OCI-LY1 (cell line): ENCODE results near the gene RPEL1.

ENCODE experiments used
- H2AFZ ChIP-seq: fragments of 200-600 bp; sonication (generic), shearing (Covaris generic); 2 replicates; pipeline ENCODE4 v1.6.0; 2014; ENCODE audit warnings: antibody characterized with exemption, mild to moderate bottlenecking, low read length
- H3F3A ChIP-seq: fragments of 200-600 bp; sonication (generic), shearing (Covaris generic); 2 replicates; pipeline ENCODE4 v1.6.0; 2014; ENCODE audit warnings: mild to moderate bottlenecking, antibody characterized with exemption, low read length, moderate library complexity; ENCODE audit not compliant: insufficient read depth
- H3K27ac ChIP-seq: fragments of 200-600 bp; sonication (generic); 2 replicates; pipeline ENCODE4 v1.5.1; 2014; ENCODE audit warnings: low read length, mixed run types, mild to moderate bottlenecking, low read depth; ENCODE audit not compliant: poor library complexity, severe bottlenecking
- H3K27me3 ChIP-seq: fragments of 200-600 bp; sonication (generic); 2 replicates; pipeline ENCODE4 v1.6.0; 2014; ENCODE audit warnings: antibody characterized with exemption, mild to moderate bottlenecking, low read length, moderate library complexity; ENCODE audit not compliant: insufficient read depth
- H3K36me3 ChIP-seq: fragments of 200-600 bp; sonication (generic); 2 replicates; pipeline ENCODE4 v1.6.1; 2014; ENCODE audit warnings: mild to moderate bottlenecking, antibody characterized with exemption, low read length, moderate library complexity, mixed read lengths; ENCODE audit not compliant: insufficient read depth
- H3K4me1 ChIP-seq: fragments of 200-600 bp; sonication (generic); 2 replicates; pipeline ENCODE4 v1.5.1; 2014; ENCODE audit warnings: mild to moderate bottlenecking, low read length, moderate library complexity; ENCODE audit not compliant: insufficient read depth, severe bottlenecking
- H3K4me2 ChIP-seq: fragments of 200-600 bp; sonication (generic), shearing (Covaris generic); 2 replicates; pipeline ENCODE4 v1.6.1; 2014; ENCODE audit warnings: low read length
- H3K4me3 ChIP-seq: fragments of 200-600 bp; sonication (generic); 2 replicates; pipeline ENCODE4 v1.5.1; 2014; ENCODE audit warnings: low read length, low read depth, mild to moderate bottlenecking, mixed read lengths; ENCODE audit not compliant: poor library complexity, severe bottlenecking
- H3K79me2 ChIP-seq: fragments of 200-600 bp; shearing (Covaris generic); 2 replicates; pipeline ENCODE4 v1.6.1; 2016; ENCODE audit warnings: mixed run types, low read length, mixed read lengths; ENCODE audit not compliant: insufficient read depth
- H3K9ac ChIP-seq: fragments of 200-600 bp; sonication (generic), shearing (Covaris generic); 2 replicates; pipeline ENCODE4 v1.6.1; 2014; ENCODE audit warnings: mild to moderate bottlenecking, low read length, mixed read lengths
- H3K9me2 ChIP-seq: fragments of 200-600 bp; sonication (generic), shearing (Covaris generic); 2 replicates; pipeline ENCODE4 v1.6.1; 2014; ENCODE audit warnings: low read depth, mild to moderate bottlenecking, low read length, mixed read lengths
- H3K9me3 ChIP-seq: fragments of 200-600 bp; shearing (Covaris generic); 2 replicates; pipeline ENCODE4 v1.6.1; 2014; ENCODE audit warnings: low read length, mixed read lengths
- H4K20me1 ChIP-seq: fragments of 200-600 bp; sonication (generic), shearing (Covaris generic); 2 replicates; pipeline ENCODE4 v1.6.0; 2016; ENCODE audit warnings: mild to moderate bottlenecking, low read length; ENCODE audit not compliant: insufficient read depth
- CTCF ChIP-seq: fragments of 200-600 bp; sonication (generic), shearing (Covaris generic); IDR thresholded peaks from 2 replicates; pipeline ENCODE4 v1.5.1; 2017; ENCODE audit warnings: mild to moderate bottlenecking, antibody characterized with exemption, low read length, moderate library complexity, mixed read lengths
- EZH2 ChIP-seq: fragments of 200-600 bp; sonication (generic), shearing (Covaris generic); IDR thresholded peaks from 2 replicates; pipeline ENCODE4 v1.8.0; 2017; ENCODE audit warnings: borderline replicate concordance, mixed run types, mild to moderate bottlenecking, antibody characterized with exemption, low read length, moderate library complexity, mixed read lengths

The RPEL1 gene

GRCh38 chr10:103280506-103280905 lies 34.8 kb downstream of the RPEL1 start:
- no peaks in the 10 kb centered on the region for H4K20me1 ChIP-seq
- TF ChIP-seq EZH2: no peak
- no peak for TF ChIP-seq CTCF
- no peaks in the 10 kb centered on the region for H3K79me2 ChIP-seq
- H3K4me1 ChIP-seq: no peaks in the 10 kb centered on the region
- no peaks in the 10 kb centered on the region for H3F3A ChIP-seq
- H3K4me2 ChIP-seq: no peak overlapping the region
- no peak overlapping the region for H3K4me3 ChIP-seq
- H3K27me3 ChIP-seq: no peaks in the 10 kb centered on the region
- no peaks in the 10 kb centered on the region for H3K9me2 ChIP-seq
- no peak overlapping the region for H3K27ac ChIP-seq
- no peaks in the 10 kb centered on the region for H3K9me3 ChIP-seq
- no peak overlapping the region for H3K9ac ChIP-seq
- H2AFZ ChIP-seq: no peak overlapping the region
- H3K36me3 ChIP-seq: no peaks in the 10 kb centered on the region

GRCh38 chr10:103281753-103282152 lies 36.1 kb downstream of the RPEL1 start:
- no peaks in the 10 kb centered on the region for H3K4me1 ChIP-seq
- no peaks in the 10 kb centered on the region for H3K27me3 ChIP-seq
- H3F3A ChIP-seq: no peaks in the 10 kb centered on the region
- no peak overlapping the region for H3K27ac ChIP-seq
- H3K36me3 ChIP-seq: no peaks in the 10 kb centered on the region
- H3K9me3 ChIP-seq: no peaks in the 10 kb centered on the region
- H3K9ac ChIP-seq: no peak overlapping the region
- no peaks in the 10 kb centered on the region for H3K9me2 ChIP-seq
- H3K4me3 ChIP-seq: no peak overlapping the region
- H2AFZ ChIP-seq: no peak overlapping the region
- H4K20me1 ChIP-seq: no peaks in the 10 kb centered on the region
- no peaks in the 10 kb centered on the region for H3K79me2 ChIP-seq
- no peak overlapping the region for H3K4me2 ChIP-seq
- TF ChIP-seq CTCF (no peak), EZH2 (no peak)

- no peaks in the 10 kb centered on the region for H4K20me1 ChIP-seq
- TF ChIP-seq CTCF (no peak), EZH2 (no peak)
- H3K9ac ChIP-seq: no peak overlapping the region
- H3K4me1 ChIP-seq: no peaks in the 10 kb centered on the region
- no peaks in the 10 kb centered on the region for H3K9me2 ChIP-seq
- H3K36me3 ChIP-seq: no peaks in the 10 kb centered on the region
- no peak overlapping the region for H3K4me2 ChIP-seq
- no peak overlapping the region for H2AFZ ChIP-seq
- H3K79me2 ChIP-seq: no peaks in the 10 kb centered on the region
- no peaks in the 10 kb centered on the region for H3F3A ChIP-seq
- H3K27ac ChIP-seq: no peak overlapping the region
- H3K27me3 ChIP-seq: no peaks in the 10 kb centered on the region
- H3K4me3 ChIP-seq: no peak overlapping the region
- no peaks in the 10 kb centered on the region for H3K9me3 ChIP-seq
These were observed 37.3 kb downstream of the RPEL1 start for GRCh38 chr10:103282961-103283360.
